HG02588 (cell line): ENCODE measurements around the gene SHC2.
"Not testable (repeated sequence)": the region's sequence is repeated elsewhere in the genome, so short reads cannot be mapped to it uniquely, and the experiment has no call there.

Experiments
- ATAC-seq: cut with Tn5 transposase; IDR thresholded peaks from one replicate; pipeline ENCODE4 v1.9.1; 2021; ENCODE audit warnings: mild to moderate bottlenecking, moderate library complexity; ENCODE audit not compliant: unreplicated experiment

The SHC2 gene

GRCh38 chr19:392375-392970, 68.4 kb downstream of the SHC2 start:
- ATAC-seq: no peak

- no peak for ATAC-seq
Measured at GRCh38 chr19:391726-392374, 69.0 kb downstream of the SHC2 start.

DNA sequence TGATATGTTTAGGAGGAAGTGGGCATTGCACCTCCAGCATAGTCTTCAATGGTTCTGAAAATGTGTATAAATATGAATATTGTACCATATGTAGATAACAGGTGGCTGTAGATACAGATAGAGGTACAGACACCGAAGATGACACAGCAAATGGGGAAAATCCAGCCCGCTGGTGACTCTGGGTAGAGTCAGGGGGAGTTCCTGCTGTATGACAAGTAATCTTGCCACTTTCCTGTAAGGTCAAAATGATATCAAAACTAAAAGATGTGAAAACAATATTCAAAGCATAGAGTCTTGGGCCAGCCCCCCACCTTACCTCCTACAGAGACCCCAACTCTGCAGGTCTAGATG, 69.7 kb downstream of the SHC2 start:
- no peak for ATAC-seq

- no peak for ATAC-seq
Measured at GRCh38 chr19:390386-391206, 70.2 kb downstream of the SHC2 start.

- no peak for ATAC-seq
Measured at GRCh38 chr19:389935-390289, 70.9 kb downstream of the SHC2 start.

GRCh38 chr19:389255-389934, 71.4 kb downstream of the SHC2 start:
- ATAC-seq: no peak

GRCh38 chr19:388691-389090, 72.1 kb downstream of the SHC2 start:
- ATAC-seq: no peak

- no peak for ATAC-seq
Measured at GRCh38 chr19:387777-388176, 73.1 kb downstream of the SHC2 start.

DNA sequence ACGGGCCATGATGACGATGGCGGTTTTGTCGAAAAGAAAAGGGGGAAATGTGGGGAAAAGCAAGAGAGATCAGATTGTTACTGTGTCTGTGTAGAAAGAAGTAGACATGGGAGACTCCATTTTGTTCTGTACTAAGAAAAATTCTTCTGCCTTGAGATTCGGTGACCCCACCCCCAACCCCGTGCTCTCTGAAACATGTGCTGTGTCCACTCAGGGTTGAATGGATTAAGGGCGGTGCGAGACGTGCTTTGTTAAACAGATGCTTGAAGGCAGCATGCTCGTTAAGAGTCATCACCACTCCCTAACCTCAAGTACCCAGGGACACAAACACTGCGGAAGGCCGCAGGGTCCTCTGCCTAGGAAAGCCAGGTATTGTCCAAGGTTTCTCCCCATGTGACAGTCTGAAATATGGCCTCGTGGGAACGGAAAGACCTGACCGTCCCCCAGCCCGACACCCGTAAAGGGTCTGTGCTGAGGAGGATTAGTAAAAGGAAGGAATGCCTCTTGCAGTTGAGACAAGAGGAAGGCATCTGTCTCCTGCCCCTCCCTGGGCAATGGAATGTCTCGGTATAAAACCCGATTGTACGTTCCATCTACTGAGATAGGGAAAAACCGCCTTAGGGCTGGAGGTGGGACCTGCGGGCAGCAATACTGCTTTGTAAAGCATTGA, 74.1 kb downstream of the SHC2 start:
- not testable (repeated sequence) for ATAC-seq

DNA sequence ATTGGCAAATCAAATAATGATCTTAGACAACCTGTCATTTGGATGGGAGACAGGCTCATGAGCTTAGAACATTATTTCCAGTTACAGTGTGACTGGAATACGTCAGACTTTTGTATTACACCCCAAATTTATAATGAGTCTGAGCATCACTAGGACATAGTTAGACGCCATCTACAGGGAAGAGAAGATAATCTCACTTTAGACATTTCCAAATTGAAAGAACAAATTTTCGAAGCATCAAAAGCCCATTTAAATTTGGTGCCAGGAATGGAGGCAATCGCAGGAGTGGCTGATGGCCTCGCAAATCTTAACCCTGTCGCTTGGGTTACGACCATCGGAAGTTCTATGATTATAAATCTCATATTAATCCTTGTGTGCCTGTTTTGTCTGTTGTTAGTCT, 74.6 kb downstream of the SHC2 start:
- not testable (repeated sequence) for ATAC-seq

GRCh38 chr19:384799-385169, 76.0 kb downstream of the SHC2 start:
- ATAC-seq: no peak

- ATAC-seq: no peak
Measured at GRCh38 chr19:383922-384798, 76.7 kb downstream of the SHC2 start.

GRCh38 chr19:383040-383439, 77.8 kb downstream of the SHC2 start:
- ATAC-seq: no peak

- not testable (repeated sequence) for ATAC-seq
Measured at GRCh38 chr19:382578-382977, 78.3 kb downstream of the SHC2 start.

DNA sequence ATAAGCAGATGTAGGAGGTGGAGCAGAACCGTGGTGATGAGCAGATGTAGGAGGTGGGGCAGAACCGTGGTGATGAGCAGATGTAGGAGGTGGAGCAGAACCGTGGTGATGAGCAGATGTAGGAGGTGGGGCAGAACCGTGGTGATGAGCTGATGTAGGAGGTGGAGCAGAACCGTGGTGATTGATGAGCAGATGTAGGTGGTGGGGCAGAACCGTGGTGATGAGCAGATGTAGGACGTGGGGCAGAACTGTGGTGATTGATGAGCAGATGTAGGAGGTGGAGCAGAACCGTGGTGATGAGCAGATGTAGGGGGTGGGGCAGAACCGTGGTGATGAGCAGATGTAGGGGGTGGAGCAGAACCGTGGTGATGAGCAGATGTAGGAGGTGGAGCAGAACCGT, 78.9 kb downstream of the SHC2 start:
- ATAC-seq: not testable (repeated sequence)

DNA sequence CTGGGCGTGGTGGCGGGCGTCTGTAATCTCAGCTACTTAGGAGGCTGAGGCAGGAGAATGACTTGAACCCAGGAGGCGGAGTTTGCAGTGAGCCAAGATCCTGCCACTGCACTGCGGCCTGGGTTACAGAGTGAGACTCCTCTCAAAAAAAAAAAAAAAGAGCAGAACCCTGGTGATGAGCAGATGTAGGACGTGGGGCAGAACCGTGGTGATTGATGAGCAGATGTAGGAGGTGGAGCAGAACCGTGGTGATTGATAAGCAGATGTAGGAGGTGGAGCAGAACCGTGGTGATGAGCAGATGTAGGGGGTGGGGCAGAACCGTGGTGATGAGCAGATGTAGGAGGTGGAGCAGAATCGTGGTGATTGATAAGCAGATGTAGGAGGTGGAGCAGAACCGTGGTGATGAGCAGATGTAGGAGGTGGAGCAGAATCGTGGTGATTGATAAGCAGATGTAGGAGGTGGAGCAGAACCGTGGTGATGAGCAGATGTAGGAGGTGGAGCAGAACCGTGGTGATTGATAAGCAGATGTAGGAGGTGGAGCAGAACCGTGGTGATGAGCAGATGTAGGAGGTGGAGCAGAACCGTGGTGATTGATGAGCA, 80.1 kb downstream of the SHC2 start:
- ATAC-seq: not testable (repeated sequence)

DNA sequence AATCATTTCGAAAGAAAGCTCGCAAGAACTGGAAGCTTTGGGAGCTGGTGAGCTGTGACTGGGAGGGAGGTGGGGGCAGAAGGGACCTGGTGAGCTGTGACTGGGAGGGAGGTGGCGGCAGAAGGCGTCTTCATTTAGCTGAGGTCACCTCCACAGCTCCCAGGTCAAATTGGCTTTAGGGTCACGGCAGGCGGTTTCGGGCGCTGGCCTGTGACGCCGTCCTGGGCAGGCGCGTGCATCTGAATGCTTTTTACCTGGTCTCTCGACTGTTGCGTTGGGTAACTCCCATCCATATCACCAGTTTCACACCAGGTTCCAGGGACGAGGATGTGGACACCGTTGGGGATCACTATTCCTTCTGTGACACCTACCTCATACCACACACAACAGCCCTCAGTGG, 81.0 kb downstream of the SHC2 start:
- ATAC-seq: no peak

GRCh38 chr19:378706-379105, 82.1 kb downstream of the SHC2 start:
- no peak for ATAC-seq

DNA sequence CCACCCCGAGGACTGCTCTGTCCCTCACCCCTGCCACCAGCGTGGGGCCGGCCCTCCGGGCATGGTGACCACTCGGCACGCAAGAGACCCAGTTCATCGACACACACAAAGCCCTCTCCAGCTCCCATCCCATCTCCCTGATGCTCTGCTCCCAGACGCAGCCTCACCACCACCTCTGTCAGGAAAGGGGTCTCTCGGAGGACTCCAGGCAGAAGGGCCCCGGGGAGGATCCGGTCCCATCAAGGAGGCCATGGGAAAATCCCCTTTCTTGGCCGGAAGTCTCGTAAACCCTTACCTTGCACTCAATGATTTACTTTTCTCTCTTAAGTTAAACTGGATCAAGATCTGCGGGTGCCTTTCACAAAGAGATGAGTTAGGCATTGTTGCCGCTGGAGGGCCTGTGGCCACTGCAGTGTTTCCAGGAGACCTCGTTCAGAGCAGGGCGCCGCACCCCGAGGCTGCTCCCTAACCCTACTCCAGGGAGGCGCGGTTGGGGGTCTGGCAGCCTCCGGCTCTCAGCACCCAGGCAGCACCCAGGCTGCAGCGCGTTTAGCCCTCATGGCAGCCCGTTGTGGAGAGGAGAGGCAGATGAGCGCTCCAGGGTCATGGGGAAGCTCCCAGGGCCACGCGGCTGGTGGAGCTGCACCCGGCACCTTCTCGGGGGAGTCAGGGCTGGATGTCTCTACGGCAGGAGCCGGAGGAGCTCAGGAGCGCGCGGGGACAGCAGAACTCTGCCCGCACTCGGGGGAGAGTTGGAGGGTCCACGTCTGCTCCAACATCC, 82.8 kb downstream of the SHC2 start:
- ATAC-seq: no peak
